HFFc6 (cell line): Measurements from ENCODE around the gene ATXN1. TPM values are rescaled to one million over a fixed set of nuclear protein-coding genes. Genes with fewer than 3 reads are reported as not detected.

ENCODE experiments used
- DNase-seq: peaks from one replicate; pipeline ENCODE4 v3.0.0-alpha.2; 2018
- H3K27ac Mint-ChIP-seq: 2 replicates; pipeline ENCODE4 v1.8.0; 2020; ENCODE audit warnings: mild to moderate bottlenecking, mixed read lengths
- H3K27me3 Mint-ChIP-seq: 2 replicates; pipeline ENCODE4 v1.8.0; 2021; ENCODE audit warnings: mild to moderate bottlenecking, moderate library complexity, mixed read lengths; ENCODE audit not compliant: insufficient read depth
- H3K36me3 Mint-ChIP-seq: 2 replicates; pipeline ENCODE4 v1.8.0; 2021; ENCODE audit warnings: low read depth, mixed read lengths
- H3K4me1 Mint-ChIP-seq: 2 replicates; pipeline ENCODE4 v1.8.0; 2020; ENCODE audit warnings: low read depth, mixed read lengths
- H3K4me3 Mint-ChIP-seq: 2 replicates; pipeline ENCODE4 v1.8.0; 2020; ENCODE audit warnings: mild to moderate bottlenecking, moderate library complexity, mixed read lengths
- H3K9me3 Mint-ChIP-seq: 2 replicates; pipeline ENCODE4 v1.8.0; 2020; ENCODE audit warnings: mild to moderate bottlenecking, mixed read lengths
- total RNA-seq, 6 experiments: library from RNA; stranded (reverse); fragmentation: NEBNext Ultra II Directional; extraction: Animal tissue kit (Norgen Biotek cat#: 25700); gene quantifications; 2 replicates in 1 of 6; 3 replicates in 5 of 6; pipeline ENCODE4 v1.2.3, GENCODE V29; 2021
- TF ChIP-seq, protein P1 (sequence below): fragments of 200-600 bp; sonication (generic); IDR thresholded peaks from 2 replicates; pipeline ENCODE4 v1.5.0; 2021; ENCODE audit warnings: antibody characterized with exemption, mild to moderate bottlenecking

The ATXN1 gene
- total RNA-seq, 6 experiments from 2014 or later, result 28.2 to 41.5 (median 30.5) TPM

DNA sequence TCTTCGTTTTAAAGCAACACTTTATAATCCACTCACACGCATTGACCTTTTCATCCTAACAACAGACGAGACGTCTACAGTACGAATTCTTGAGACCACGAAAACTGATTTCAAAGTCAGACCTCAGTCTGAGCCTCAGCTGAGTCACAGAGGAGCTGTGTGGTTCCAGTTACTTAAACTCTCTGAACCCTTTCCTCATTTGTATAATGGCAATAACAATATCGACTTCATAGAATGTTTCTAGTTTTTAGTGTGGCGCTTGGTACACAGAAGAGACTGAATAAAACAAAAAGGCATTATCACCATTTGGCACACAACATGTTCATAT lies 236.9 kb downstream of the ATXN1 start:
- DNase-seq, result peak; percentile 20

DNA sequence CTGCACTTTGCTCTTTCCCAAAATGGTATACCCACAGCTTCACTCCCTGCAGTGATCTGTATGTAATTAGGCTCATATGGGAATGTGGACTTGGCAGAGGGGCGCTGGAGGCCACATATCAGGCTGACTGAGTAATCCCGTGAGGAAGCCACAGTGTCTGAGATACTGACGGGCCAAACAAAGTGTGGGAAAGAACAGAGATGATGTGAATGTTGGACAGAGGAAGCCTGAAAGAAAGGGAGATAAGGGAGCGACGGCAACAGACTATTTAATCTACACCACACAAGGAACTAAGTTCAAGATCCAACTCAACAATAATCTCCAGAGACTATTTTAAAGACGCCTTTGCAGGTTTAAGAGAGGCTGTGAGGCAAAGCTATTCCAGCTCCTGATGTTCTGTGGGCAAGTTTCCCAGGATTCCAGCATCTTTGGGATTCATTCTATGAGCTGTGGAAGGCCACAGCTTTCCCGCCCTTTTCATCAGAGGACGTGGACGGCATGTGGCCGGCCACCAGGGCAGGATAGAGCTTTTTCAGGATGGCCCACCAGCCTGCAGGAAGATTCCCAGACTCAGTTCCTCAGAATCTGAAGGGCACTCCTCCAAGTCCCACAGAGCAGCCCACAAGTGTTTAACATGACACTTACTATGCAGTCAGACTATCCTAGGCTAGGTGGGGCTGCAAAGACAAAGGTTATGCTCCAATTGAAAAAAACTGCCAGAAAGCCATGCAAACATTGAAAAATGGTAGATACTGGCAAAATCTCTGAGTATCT lies 237.5 kb downstream of the ATXN1 start:
- H3K4me3 Mint-ChIP-seq, result peak overlapping the region; percentile 26
- peak; percentile 83 for DNase-seq
- TF ChIP-seq, protein P1, sequence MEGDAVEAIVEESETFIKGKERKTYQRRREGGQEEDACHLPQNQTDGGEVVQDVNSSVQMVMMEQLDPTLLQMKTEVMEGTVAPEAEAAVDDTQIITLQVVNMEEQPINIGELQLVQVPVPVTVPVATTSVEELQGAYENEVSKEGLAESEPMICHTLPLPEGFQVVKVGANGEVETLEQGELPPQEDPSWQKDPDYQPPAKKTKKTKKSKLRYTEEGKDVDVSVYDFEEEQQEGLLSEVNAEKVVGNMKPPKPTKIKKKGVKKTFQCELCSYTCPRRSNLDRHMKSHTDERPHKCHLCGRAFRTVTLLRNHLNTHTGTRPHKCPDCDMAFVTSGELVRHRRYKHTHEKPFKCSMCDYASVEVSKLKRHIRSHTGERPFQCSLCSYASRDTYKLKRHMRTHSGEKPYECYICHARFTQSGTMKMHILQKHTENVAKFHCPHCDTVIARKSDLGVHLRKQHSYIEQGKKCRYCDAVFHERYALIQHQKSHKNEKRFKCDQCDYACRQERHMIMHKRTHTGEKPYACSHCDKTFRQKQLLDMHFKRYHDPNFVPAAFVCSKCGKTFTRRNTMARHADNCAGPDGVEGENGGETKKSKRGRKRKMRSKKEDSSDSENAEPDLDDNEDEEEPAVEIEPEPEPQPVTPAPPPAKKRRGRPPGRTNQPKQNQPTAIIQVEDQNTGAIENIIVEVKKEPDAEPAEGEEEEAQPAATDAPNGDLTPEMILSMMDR, result no peak; the same call in 1 of the 2 replicates
- peaks cover 28% of the 10 kb centered on the region for H3K36me3 Mint-ChIP-seq
- H3K9me3 Mint-ChIP-seq, result peaks cover 3% of the 10 kb centered on the region; the same call in 1 of the 2 replicates
- H3K27me3 Mint-ChIP-seq, result no peaks in the 10 kb centered on the region
- H3K4me1 Mint-ChIP-seq, result peaks cover 35% of the 10 kb centered on the region
- H3K27ac Mint-ChIP-seq, result peak overlapping the region; percentile 79

More for the DNA sequence above, 236.9 kb downstream of the ATXN1 start:
- peaks cover 28% of the 10 kb centered on the region for H3K36me3 Mint-ChIP-seq
- peaks cover 3% of the 10 kb centered on the region; the same call in 1 of the 2 replicates for H3K9me3 Mint-ChIP-seq
- peak overlapping the region; percentile 8; the same call in 1 of the 2 replicates for H3K4me3 Mint-ChIP-seq
- no peaks in the 10 kb centered on the region for H3K27me3 Mint-ChIP-seq
- TF ChIP-seq, protein P1, result no peak
- H3K4me1 Mint-ChIP-seq, result peaks cover 35% of the 10 kb centered on the region
- peak overlapping the region; percentile 79 for H3K27ac Mint-ChIP-seq

DNA sequence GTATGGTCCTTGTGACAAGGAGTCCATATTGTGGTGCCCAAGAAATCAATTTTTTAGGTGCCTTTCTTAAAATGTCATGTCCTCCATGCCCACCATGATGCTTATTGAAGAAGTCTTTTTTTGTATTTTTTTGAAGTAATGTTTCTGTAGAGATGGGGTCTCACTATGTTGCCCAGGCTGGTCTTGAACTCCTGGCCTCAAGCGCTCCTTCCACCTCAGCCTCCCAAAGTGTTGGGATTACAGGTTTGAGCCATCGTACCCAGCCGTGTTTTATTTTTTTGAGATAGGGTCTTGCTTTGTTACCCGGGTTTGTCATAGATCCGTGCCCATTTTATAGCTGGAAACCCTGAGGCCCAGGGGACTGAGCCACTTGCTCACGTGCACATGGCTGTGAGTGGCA lies 238.3 kb downstream of the ATXN1 start:
- Mint-ChIP-seq H3K36me3 (peaks cover 28% of the 10 kb centered on the region), H3K4me1 (peaks cover 37% of the 10 kb centered on the region), H3K4me3 (no peak overlapping the region; the same call in 1 of the 2 replicates), H3K27me3 (no peaks in the 10 kb centered on the region), H3K9me3 (peaks cover 3% of the 10 kb centered on the region; the same call in 1 of the 2 replicates), H3K27ac (peak overlapping the region; percentile 79)
- DNase-seq, result no peak
- TF ChIP-seq, protein P1, result no peak

DNA sequence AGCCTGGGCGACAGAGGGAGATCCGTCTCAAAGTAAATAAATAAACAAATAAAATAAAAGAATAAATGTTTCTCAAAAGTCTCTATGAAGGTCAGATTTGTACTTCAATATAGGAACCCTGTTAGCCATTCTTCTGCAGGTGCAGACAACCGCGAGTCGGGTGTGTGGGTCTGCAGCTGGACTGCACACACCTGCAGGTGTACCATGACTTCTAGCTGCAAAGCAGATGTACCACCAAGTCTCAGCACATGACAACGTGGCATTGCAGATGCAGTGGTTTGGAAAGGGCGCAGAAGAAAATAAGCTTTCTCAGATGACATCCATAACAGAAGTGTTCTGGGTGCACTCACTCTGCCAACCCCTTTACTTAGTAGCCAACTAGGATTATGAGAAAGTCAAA lies 239.7 kb downstream of the ATXN1 start:
- TF ChIP-seq, protein P1, result no peak
- H3K4me3 Mint-ChIP-seq, result no peak overlapping the region
- no peak overlapping the region for H3K27ac Mint-ChIP-seq
- H3K27me3 Mint-ChIP-seq, result no peaks in the 10 kb centered on the region
- H3K9me3 Mint-ChIP-seq, result peaks cover 3% of the 10 kb centered on the region; the same call in 1 of the 2 replicates
- peaks cover 28% of the 10 kb centered on the region for H3K36me3 Mint-ChIP-seq
- no peak for DNase-seq
- peaks cover 43% of the 10 kb centered on the region for H3K4me1 Mint-ChIP-seq

DNA sequence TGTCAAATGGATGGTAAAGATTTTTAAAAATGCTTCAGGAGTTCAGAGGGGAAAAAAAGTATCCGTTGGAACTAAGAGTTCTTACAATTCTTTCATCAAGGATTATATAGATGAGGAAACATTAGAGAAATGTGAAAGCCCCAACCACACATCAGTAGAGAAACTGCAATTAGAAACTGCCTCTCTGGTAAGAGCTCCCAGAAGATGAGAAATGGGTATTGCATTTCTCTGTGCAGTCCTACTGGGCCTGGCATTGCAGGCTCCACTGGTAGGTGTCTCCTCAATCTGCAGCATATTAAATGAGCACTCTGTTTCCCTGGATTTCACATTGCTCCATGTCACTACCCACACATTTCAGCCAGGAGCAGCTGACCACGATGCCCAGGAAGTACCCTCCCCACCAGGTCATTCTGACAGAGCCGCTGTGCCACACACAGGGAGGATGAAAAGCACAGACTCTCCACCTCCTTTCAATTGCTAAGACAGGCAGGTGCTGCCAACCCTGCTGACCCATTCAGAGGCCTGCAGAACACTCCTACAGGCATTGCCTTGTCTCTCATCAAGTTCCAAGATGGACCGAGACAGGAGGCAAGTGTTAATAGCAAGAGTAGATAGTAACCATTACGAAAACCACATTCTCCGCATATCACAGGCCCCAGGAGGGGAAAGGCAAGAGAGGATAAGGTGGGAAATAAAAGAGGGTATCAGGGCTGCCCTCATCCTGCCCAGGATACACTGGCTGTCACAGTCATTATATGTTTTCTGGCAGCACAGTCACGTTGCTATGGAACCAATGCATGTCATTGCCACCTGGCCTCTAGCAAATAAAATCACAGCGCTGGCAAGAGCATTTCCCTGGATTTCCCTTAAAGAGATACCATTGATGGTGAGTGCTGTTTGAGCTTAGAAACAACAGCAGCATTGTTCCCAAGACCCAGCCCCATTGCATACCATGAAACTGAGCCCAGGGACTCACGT lies 241.7 kb downstream of the ATXN1 start:
- Mint-ChIP-seq H3K9me3 (peaks cover 3% of the 10 kb centered on the region; the same call in 1 of the 2 replicates), H3K4me3 (no peak overlapping the region), H3K36me3 (peaks cover 27% of the 10 kb centered on the region), H3K4me1 (peaks cover 41% of the 10 kb centered on the region), H3K27me3 (peaks cover 2% of the 10 kb centered on the region), H3K27ac (no peak overlapping the region)
- TF ChIP-seq, protein P1, result no peak
- DNase-seq, result no peak
